Activated CD8-positive, alpha-beta T cell treated with anti-CD3 and anti-CD28 coated beads for 36 hours (primary cell): Measurements from ENCODE around the gene ARHGEF18. TPM values are rescaled to one million over a fixed set of nuclear protein-coding genes. Genes with fewer than 3 reads are reported as not detected.
"Not testable (repeated sequence)": the region's sequence is repeated elsewhere in the genome, so short reads cannot be mapped to it uniquely, and the experiment has no call there.

Experiments used
- ATAC-seq: fragments of 200-7000 bp; cut with Tn5 transposase; one replicate; pipeline ENCODE4 v1.10.0; 2021; ENCODE audit warnings: mild to moderate bottlenecking, moderate library complexity
- CTCF ChIA-PET: fragments of 350-600 bp; sonication (Branson Sonifier 250); formaldehyde crosslinking; loops from one replicate; lab custom pipeline; 2021; ENCODE audit warnings: antibody characterized with exemption; lab: Charles Lee
- POLR2A ChIA-PET: fragments of 350-600 bp; sonication (Branson Sonifier 250); formaldehyde crosslinking; loops from one replicate; lab custom pipeline; 2021; ENCODE audit warnings: antibody characterized with exemption; lab: Charles Lee
- DNase-seq: peaks from one replicate; pipeline ENCODE4 v3.0.0-alpha.2; 2020
- H3K27ac Mint-ChIP-seq: one replicate; pipeline ENCODE4 v1.8.0; 2021; ENCODE audit warnings: mild to moderate bottlenecking, mixed read lengths
- H3K27me3 Mint-ChIP-seq: one replicate; pipeline ENCODE4 v1.8.0; 2021; ENCODE audit warnings: mixed read lengths
- H3K36me3 Mint-ChIP-seq: one replicate; pipeline ENCODE4 v1.8.0; 2021; ENCODE audit warnings: low read depth, mixed read lengths
- H3K4me1 Mint-ChIP-seq: one replicate; pipeline ENCODE4 v1.8.0; 2021; ENCODE audit warnings: low read depth, mixed read lengths
- H3K4me3 Mint-ChIP-seq: one replicate; pipeline ENCODE4 v1.8.0; 2021; ENCODE audit warnings: mild to moderate bottlenecking, moderate library complexity, mixed read lengths
- H3K9me3 Mint-ChIP-seq: one replicate; pipeline ENCODE4 v1.8.0; 2021; ENCODE audit warnings: mixed read lengths
- intact Hi-C: fragments of 100-400 bp; cut with micrococcal nuclease; formaldehyde crosslinking; loops from one replicate; pipeline ENCODE4 v1.10.0; 2022
- total RNA-seq, 2 experiments: library from RNA; stranded (reverse); gene quantifications; one replicate each; pipeline ENCODE4 v1.2.3, GENCODE V29; 2021
- TF ChIP-seq, protein P1 (sequence below): fragments of 200-600 bp; IDR thresholded peaks from one replicate; pipeline ENCODE4 v1.8.0; 2022; ENCODE audit warnings: antibody characterized with exemption, mild to moderate bottlenecking

ARHGEF18 gene
- total RNA-seq, 2 experiments from 2014 or later, result 25.9 to 36.4 TPM

DNA sequence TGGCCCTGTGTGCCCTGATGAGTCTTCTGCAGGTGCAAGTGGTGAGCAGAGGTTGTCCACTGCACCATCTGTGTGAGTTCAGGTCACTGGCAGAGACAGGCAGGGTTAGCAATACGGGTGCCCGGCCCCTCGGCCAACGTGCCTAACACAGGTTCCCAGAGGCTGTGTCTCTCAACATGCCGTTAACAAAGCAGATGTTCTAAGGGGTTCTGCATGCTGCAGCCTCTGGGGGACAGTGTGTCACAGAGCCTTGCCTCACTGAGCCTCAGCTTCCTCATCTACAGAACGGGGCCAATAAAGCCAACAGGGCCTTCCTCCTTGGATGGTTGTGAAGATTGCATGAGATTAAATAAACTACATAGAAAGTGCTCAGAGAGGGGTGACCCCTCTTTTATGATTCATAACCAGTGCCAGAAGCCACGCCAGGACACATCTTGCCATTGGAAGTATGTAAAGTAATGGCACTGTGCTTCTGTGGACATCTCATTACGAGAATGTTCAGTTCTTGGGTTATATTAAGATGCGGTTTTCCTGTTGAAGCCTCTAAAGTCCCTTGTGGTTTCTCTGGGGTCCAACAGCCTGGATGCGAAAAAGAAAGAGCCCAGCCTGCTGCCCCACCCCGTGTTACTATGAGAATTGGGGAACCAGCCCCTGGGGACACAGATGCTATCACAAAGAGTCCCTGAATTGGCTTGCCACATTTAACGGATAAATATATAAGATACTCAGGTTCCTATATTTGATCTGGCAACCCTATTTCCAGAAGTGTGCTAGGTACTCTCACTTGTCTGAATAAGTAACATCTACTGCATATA, 11.2 kb upstream of the ARHGEF18 start:
- Mint-ChIP-seq H3K4me1 (peaks cover 21% of the 10 kb centered on the region), H3K27me3 (no peaks in the 10 kb centered on the region), H3K36me3 (no peaks in the 10 kb centered on the region), H3K9me3 (no peaks in the 10 kb centered on the region), H3K4me3 (no peak overlapping the region), H3K27ac (peak overlapping the region; percentile 15)
- TF ChIP-seq, protein P1, sequence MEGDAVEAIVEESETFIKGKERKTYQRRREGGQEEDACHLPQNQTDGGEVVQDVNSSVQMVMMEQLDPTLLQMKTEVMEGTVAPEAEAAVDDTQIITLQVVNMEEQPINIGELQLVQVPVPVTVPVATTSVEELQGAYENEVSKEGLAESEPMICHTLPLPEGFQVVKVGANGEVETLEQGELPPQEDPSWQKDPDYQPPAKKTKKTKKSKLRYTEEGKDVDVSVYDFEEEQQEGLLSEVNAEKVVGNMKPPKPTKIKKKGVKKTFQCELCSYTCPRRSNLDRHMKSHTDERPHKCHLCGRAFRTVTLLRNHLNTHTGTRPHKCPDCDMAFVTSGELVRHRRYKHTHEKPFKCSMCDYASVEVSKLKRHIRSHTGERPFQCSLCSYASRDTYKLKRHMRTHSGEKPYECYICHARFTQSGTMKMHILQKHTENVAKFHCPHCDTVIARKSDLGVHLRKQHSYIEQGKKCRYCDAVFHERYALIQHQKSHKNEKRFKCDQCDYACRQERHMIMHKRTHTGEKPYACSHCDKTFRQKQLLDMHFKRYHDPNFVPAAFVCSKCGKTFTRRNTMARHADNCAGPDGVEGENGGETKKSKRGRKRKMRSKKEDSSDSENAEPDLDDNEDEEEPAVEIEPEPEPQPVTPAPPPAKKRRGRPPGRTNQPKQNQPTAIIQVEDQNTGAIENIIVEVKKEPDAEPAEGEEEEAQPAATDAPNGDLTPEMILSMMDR, result no peak
- ChIA-PET CTCF (interaction anchor here (0.9 to 3.9 kb wide), 5 partner anchors 11 to 238 kb away, joined by 3 to 19 read pairs (median 7); partner anchors contain the start of gene ARHGEF18), POLR2A (no interaction called here)
- intact Hi-C loops, result no loop called here
- peak; percentile 88 for ATAC-seq
- DNase-seq, result peak; percentile 64

DNA sequence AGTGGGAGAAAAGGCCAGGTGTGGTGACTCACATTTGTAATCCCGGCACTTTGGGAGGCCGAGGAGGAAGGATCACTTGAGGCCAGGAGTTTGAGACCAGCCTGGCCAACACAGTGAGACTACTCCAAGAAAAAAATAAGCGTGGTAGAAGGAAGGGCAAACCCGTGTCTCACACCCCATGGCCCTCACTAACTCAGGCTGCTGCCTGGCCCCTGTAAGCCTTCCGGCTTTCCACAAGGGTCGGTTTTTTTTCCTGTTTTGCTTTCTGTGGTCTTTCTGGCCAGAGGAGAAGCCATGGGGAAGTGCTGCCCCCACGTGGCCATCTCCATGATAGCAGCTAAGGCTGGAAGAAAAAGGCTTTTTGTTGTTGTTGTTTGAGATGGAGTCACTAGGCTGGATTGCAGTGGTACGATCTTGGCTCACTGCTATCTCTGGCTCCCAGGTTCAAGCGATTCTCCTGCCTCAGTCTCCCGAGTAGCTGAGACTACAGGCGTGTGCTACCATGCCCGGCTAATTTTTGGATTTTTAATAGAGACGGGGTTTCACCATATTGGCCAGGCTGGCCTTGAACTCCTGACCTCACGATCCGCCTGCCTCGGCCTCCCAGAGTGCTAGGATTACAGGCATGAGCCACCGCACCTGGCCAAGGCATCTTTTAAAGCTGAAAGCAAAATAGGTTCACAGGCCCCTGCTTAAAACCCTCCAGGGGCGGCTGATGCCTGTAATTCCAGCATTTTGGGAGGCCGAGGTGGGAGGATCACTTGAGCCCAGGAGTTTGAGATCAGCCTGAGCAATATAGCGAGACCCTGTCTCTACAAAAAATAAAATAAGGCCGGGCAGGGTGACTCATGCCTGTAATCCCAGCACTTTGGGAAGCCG, 7.5 kb upstream of the ARHGEF18 start:
- TF ChIP-seq, protein P1, result peak; percentile 95
- CTCF ChIA-PET, result interaction anchor here (0.6 to 4.5 kb wide), 21 partner anchors 8 to 394 kb away, joined by 3 to 57 read pairs (median 4); partner anchors contain the start of genes ARHGEF18 and INSR
- peak overlapping the region; percentile 66 for H3K27ac Mint-ChIP-seq
- no peaks in the 10 kb centered on the region for H3K27me3 Mint-ChIP-seq
- H3K4me3 Mint-ChIP-seq, result peak overlapping the region; percentile 17
- peaks cover 43% of the 10 kb centered on the region for H3K4me1 Mint-ChIP-seq
- intact Hi-C loops, result loop anchor here (1.0 to 5.0 kb wide), 2 partner anchors 192 to 239 kb away; no protein-coding TSS in a partner anchor
- no peaks in the 10 kb centered on the region for H3K36me3 Mint-ChIP-seq
- peak; percentile 31 for ATAC-seq
- POLR2A ChIA-PET, result interaction anchor here (0.5 to 0.9 kb wide), 2 partner anchors 239 to 255 kb away, joined by 3 read pairs; no protein-coding TSS in a partner anchor
- DNase-seq, result peak; percentile 91
- no peaks in the 10 kb centered on the region for H3K9me3 Mint-ChIP-seq

DNA sequence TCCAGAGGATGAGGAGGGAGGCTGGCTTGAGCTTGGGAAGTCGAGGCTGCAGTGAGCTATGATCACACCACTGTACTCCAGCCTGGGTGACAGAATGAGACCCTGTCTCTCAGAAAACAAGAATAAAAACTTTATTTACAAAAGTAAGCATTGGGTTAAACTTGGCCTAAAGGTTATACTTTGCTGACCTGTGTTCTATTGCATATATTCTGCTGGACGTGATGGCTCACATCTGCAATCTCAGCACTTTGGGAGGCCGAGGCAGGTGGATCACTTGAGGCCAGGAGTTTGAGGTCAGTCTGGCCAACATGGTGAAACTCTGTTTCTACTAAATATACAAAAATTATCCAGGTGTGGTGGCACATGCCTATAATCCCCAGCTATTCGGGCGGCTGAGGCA, 6.6 kb upstream of the ARHGEF18 start:
- Mint-ChIP-seq H3K27me3 (no peaks in the 10 kb centered on the region), H3K4me1 (peaks cover 44% of the 10 kb centered on the region), H3K4me3 (no peak overlapping the region), H3K27ac (no peak overlapping the region), H3K9me3 (no peaks in the 10 kb centered on the region), H3K36me3 (no peaks in the 10 kb centered on the region)
- ChIA-PET CTCF (interaction anchor here (0.7 to 4.5 kb wide), 10 partner anchors 12 to 393 kb away, joined by 3 to 57 read pairs (median 7); partner anchors contain the start of gene INSR), POLR2A (no interaction called here)
- intact Hi-C loops, result loop anchor here (5.0 kb wide), 1 partner anchor 240 kb away; no protein-coding TSS in a partner anchor
- TF ChIP-seq, protein P1, result no peak
- DNase-seq (no peak), ATAC-seq (no peak)

DNA sequence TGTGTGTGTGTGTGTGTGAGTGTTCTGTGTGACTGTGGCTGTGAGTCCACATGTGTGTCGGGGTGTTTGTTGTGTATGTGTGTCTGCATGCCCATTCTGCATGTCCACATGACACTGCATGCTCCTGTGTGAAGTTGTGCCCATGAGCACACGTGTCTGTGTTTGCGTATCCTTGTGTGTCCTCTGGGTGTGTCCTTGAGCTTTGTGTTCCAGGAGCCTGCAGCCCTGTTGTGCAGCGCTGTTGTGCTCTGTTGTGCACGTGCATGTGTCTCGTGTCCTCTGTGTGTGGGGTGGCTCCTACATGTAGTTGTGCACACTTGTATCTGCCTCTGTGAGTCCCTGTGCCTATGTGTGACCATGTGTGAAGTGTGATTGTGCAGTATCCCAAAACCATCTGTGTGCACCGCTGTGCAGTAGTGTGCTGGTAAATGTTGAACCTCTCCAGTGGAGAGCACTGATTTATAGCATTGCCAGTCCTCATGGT, 2.2 kb upstream of the ARHGEF18 start:
- Mint-ChIP-seq H3K4me1 (peaks cover 50% of the 10 kb centered on the region), H3K36me3 (peaks cover 10% of the 10 kb centered on the region), H3K9me3 (peaks cover 4% of the 10 kb centered on the region), H3K27me3 (no peaks in the 10 kb centered on the region), H3K4me3 (peak overlapping the region; percentile 1), H3K27ac (peak overlapping the region; percentile 90)
- ATAC-seq (no peak), DNase-seq (no peak)
- TF ChIP-seq, protein P1, result no peak
- POLR2A ChIA-PET, result no interaction called here
- CTCF ChIA-PET, result interaction anchor here (2.6 kb wide), 1 partner anchor 20 kb away, joined by 8 read pairs; no protein-coding TSS in a partner anchor
- intact Hi-C loops, result no loop called here

DNA sequence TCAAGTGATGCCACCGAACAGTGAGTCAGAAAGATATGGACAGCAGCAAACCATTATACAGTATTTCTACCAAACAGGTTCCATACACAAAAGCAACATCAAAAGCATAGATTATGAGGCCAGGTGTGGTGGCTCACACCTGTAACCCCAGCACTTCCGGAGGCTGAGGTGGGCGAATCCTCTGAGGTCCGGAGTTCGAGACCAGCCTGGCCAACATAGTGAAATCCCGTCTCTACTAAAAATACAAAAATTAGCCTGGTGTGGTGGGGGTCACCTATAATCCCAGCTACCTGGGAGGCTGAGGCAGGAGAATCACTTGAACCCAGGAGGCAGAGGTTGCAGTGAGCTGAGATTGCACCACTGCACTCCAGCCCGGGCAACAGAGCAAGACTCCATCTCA, 1.7 kb upstream of the ARHGEF18 start:
- not testable (repeated sequence) for DNase-seq

More for the DNA sequence above, 1.7 kb upstream of the ARHGEF18 start:
- Mint-ChIP-seq H3K4me1 (peaks cover 52% of the 10 kb centered on the region), H3K4me3 (peak overlapping the region; percentile 1), H3K36me3 (peaks cover 14% of the 10 kb centered on the region), H3K27ac (peak overlapping the region; percentile 90)
- ATAC-seq, H3K9me3 Mint-ChIP-seq, intact Hi-C loops, H3K27me3 Mint-ChIP-seq, CTCF ChIA-PET, POLR2A ChIA-PET: not testable (repeated sequence)
